Stimulated activated naive B cell treated with anti-CD40 and anti-IgM and Interleukin-4, amounts not matched to agents 10 μg/mL and 1 μg/mL and 100 μg/mL, for 72 hours (primary cell): ENCODE measurements around the gene POLN.

Experiments used
- ATAC-seq, 2 donors: fragments of 150-1000 bp; cut with Tn5 transposase; replicated peaks; 2 replicates each; pipeline ENCODE4 v1.10.0; 2021; ENCODE audit warnings: moderate library complexity in 1 of 2
- DNase-seq: peaks from one replicate; pipeline ENCODE4 v3.0.0; 2021
- H3K27ac Mint-ChIP-seq: one replicate; pipeline ENCODE4 v1.8.0; 2022; ENCODE audit warnings: mild to moderate bottlenecking, mixed read lengths
- H3K27me3 Mint-ChIP-seq, 2 donors: one replicate each; pipeline ENCODE4 v1.8.0; 2022; ENCODE audit warnings: mixed read lengths in 2 of 2
- H3K36me3 Mint-ChIP-seq, 2 donors: one replicate each; pipeline ENCODE4 v1.8.0; 2022; ENCODE audit warnings: mixed read lengths in 2 of 2, mild to moderate bottlenecking in 1 of 2
- H3K4me1 Mint-ChIP-seq, 2 donors: one replicate each; pipeline ENCODE4 v1.8.0; 2022; ENCODE audit warnings: mixed read lengths in 2 of 2, mild to moderate bottlenecking in 1 of 2
- H3K4me3 Mint-ChIP-seq, 2 donors: one replicate each; pipeline ENCODE4 v1.8.0; 2022; ENCODE audit warnings: mild to moderate bottlenecking in 2 of 2, mixed read lengths in 2 of 2, moderate library complexity in 1 of 2
- H3K9me3 Mint-ChIP-seq, 2 donors: one replicate each; pipeline ENCODE4 v1.8.0; 2022; ENCODE audit warnings: mixed read lengths in 2 of 2, mild to moderate bottlenecking in 1 of 2

Gene POLN

DNA sequence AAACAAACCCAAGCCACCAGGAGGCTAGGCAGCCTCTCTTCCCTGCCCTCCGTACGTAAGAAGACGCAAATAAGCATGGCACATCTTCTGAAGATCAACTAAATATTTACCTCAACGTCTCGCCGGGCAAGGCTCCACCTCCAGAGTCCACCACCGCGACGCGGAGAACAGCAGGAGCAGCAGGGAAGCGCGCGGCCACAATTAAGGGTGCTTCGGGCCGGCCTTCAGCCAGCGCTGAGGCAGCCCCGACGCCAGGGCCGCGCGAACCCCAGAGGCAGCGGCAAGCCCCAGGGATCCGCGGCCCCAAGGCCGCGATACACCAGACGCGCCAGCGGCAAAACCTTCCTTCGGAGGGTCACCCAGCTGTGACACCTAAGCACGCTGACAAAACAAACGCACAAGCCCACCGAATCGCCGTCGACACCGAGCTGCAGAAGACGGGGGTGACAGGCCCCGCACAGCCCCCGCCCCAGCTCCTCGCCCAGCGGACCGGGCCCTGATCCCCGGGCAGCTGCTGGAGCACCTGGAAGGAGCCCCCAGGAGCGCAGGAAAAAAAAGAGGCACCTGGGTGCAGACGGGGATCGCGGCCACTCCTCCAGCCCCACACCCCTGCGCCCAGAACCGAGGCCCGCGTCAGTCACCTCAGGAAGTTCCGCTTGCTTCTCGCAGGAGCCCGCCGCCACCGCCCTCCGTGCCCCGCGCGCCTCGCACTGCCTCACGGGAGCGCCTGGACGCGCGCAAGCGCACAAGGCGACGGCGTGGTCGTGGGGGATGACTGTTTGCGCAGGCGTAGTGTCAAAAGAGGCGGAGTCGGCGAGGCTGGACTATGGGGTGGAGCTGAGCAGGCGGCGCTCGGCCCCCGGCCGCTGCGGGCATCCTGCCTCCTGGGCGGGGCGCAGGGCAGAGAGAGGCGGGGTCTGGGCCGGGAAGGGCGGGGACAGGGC, at the start of gene POLN, which contains the start of gene HAUS3:
POLN (minus strand) TSS at position 712 of the 944 bp plus-strand sequence. CDS start 12,890 bp downstream, outside the sequence.
HAUS3 (minus strand) TSS at position 712 of the 944 bp plus-strand sequence. CDS start 1,175 bp downstream, outside the sequence.
- Mint-ChIP-seq H3K27me3 (no peaks in the 10 kb centered on the region), H3K27ac (peak within 1 kb of the TSS; percentile 92), H3K9me3 (no peaks in the 10 kb centered on the region), H3K4me1 (peaks cover 29 to 55% of the 10 kb centered on the region in 2 donors), H3K4me3 (peak within 1 kb of the TSS; percentile 95 to 97), H3K36me3 (peaks cover 11 to 22% of the 10 kb centered on the region in 2 donors)
- ATAC-seq (peak; percentile 92 to 94), DNase-seq (peak; percentile 99)

DNA sequence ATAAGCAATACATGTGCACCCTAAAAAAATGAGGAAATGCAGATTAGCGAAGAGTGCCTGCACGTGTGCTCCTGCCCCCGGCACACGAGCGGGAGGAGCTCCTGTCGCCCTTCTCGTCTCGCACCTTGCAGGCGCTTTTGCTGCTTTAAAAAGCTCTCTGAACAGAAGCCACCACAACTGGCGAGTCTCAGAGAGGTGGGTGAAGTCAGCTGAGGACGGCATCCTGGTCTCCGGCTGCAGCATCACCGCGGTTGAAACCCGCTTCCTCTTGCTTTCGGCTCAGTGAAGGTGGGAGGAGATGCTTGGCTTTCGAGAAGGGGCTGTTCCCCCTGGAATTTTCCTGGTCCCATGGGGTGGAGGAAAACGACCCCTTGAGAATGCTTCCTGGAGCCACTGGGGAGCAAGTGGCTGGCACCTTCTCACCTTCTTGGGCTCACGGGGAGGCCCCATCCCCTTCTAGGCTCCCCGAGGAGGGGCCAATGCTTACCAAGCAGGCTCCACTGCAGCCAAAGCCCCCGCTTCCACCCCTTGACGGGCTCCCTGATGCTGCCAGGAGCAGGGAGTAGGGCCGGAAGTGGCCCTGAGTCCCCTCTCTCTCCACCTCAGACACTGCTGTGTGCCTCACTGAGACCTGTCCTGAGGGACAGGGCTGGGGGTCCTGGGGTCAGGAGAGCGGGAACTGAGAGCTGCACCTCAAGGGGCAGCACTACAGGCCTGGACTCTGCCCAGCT, 49.2 kb upstream of the POLN start:
- peaks cover 11% of the 10 kb centered on the region in 2 donors for H3K27me3 Mint-ChIP-seq
- H3K36me3 Mint-ChIP-seq: no peaks in the 10 kb centered on the region
- no peaks in the 10 kb centered on the region for H3K9me3 Mint-ChIP-seq
- peak; percentile 26 for DNase-seq
- ATAC-seq: peak; percentile 87 to 89
- peak overlapping the region; percentile 51 for H3K27ac Mint-ChIP-seq
- peak overlapping the region; percentile 62 to 68 for H3K4me3 Mint-ChIP-seq
- H3K4me1 Mint-ChIP-seq: peaks cover 15 to 20% of the 10 kb centered on the region in 2 donors

DNA sequence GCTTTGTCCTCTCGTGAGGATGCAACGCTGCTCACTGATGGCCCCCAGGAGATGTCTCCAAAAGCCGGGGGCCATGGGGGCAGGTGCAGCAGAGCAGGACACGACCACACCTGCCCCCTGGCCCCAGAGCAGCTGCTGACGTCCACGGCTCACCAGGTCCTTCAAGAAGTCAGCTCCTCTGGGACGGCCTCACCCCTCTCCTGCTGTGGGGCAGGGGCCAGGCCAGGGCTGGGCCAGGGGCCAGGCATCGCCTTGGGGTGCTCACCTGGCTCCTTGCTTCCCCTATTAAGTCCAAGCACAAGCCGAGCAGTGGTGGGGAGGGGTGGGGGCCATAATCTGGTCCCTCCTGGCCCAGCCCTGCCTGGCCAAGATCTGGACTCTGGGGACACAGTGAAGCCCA, 48.6 kb upstream of the POLN start:
- peaks cover 11 to 13% of the 10 kb centered on the region in 2 donors for H3K27me3 Mint-ChIP-seq
- ATAC-seq: peak; percentile 20 to 38
- DNase-seq: no peak

DNA sequence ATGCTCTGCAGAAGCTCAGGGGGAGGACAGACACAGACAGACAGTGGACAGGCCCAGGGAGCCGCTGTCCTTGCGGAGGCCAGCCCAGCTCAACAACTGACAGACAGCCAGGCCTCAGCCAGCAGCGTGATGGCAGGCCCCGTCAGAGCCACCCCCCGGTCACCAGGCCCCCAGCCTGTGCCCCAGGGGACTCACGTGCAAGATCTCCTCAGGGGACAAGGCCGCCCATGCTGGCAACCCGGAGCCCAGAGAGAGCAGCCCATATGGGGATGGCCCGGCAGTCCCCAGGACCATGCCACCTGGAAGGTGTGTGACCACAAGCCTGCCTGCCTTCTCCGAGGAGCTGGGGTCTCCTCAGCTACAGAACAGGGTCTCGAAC, 48.0 kb upstream of the POLN start:
- DNase-seq: no peak
- no peaks in the 10 kb centered on the region for H3K36me3 Mint-ChIP-seq
- H3K4me1 Mint-ChIP-seq: peaks cover 15 to 20% of the 10 kb centered on the region in 2 donors
- peak overlapping the region in 1 of 2 donors; percentile 43 for H3K4me3 Mint-ChIP-seq
- no peak overlapping the region for H3K27ac Mint-ChIP-seq
- H3K9me3 Mint-ChIP-seq: no peaks in the 10 kb centered on the region
- H3K27me3 Mint-ChIP-seq: peaks cover 11 to 16% of the 10 kb centered on the region in 2 donors
- ATAC-seq: no peak

More for the DNA sequence above, 48.6 kb upstream of the POLN start:
- no peak overlapping the region for H3K27ac Mint-ChIP-seq
- no peaks in the 10 kb centered on the region for H3K9me3 Mint-ChIP-seq
- H3K4me1 Mint-ChIP-seq: peaks cover 15 to 20% of the 10 kb centered on the region in 2 donors
- H3K36me3 Mint-ChIP-seq: no peaks in the 10 kb centered on the region
- H3K4me3 Mint-ChIP-seq: no peak overlapping the region

DNA sequence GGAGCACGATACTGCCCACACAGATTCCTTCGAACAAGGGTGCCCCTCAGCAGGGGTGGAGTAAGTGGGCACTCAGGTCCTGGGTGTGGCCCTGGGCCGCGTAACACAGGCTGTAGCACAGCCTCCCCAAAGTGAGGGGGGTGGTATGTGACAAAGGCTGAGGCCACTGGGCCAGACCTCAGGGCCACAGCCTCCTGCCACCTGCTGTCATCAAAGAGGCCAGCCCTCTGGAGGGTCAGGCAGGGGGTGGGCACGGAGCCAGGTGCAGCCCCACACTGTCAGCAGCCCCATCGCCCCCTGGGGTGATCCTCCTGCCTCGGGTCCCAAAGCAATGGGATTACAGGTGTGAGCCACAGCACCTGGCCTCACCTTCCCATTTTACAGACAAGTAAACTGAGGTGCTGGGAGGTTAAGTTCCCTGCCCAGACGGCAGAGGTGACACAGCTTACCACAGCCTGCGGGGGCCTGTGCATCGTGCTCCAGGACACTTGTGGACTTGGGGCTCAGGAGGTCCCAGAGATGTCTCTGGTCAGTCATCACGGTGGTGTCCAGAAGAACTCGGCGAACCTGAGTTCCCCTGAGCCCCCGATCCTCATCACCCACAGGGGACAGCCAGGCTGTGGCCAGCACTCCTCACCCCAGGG, 47.5 kb upstream of the POLN start:
- Mint-ChIP-seq H3K27me3 (peaks cover 11 to 16% of the 10 kb centered on the region in 2 donors), H3K9me3 (no peaks in the 10 kb centered on the region), H3K36me3 (no peaks in the 10 kb centered on the region), H3K4me3 (no peak overlapping the region), H3K4me1 (peaks cover 15 to 20% of the 10 kb centered on the region in 2 donors), H3K27ac (no peak overlapping the region)
- no peak for ATAC-seq
- DNase-seq: no peak

DNA sequence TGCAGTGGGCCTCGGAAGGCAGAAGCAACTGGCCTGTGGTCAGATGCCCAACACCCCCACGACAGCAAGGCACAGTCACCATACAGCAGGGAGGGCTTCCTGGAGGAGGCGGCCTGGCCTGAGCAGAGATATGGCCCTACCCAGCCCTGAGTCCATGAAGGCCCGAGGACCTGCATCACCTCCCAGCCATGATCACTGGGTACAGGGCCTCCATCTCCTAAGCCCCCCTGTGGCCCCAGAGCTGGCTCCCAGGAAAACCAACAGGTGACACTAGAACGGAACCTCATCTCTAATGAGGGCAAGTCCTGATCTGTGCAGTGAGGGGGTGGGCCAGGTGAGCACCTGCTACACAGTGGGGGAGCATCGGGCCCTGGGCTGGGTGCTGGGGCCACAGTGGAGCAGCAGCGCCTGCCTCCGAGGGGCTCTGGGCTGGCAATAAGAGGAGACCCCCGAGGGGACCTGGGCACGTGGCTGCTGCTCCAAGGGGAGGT, 46.2 kb upstream of the POLN start:
- Mint-ChIP-seq H3K4me1 (peaks cover 15 to 20% of the 10 kb centered on the region in 2 donors), H3K36me3 (no peaks in the 10 kb centered on the region), H3K27ac (no peak overlapping the region), H3K27me3 (peaks cover 11 to 16% of the 10 kb centered on the region in 2 donors), H3K4me3 (no peak overlapping the region), H3K9me3 (peaks cover under 1 to 3% of the 10 kb centered on the region in 2 donors)
- DNase-seq: no peak
- no peak for ATAC-seq

DNA sequence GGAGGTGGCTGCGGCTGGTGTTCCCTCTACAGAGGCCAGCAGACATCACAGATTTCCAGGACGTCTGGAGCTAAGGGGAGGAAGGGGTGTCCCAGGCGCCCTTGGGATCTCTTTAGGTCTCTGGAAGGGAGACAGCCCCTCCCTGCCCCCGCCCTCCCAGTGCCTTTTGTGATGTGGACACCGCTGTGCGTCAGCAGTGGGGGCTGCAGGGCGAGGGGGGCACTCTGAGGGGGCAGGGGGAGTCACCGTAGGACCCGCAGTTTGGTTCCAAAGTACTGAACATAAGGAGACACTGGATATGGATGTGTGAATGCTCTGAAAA, 45.6 kb upstream of the POLN start:
- ATAC-seq (no peak), DNase-seq (no peak)
- Mint-ChIP-seq H3K36me3 (no peaks in the 10 kb centered on the region), H3K27me3 (peaks cover 11 to 12% of the 10 kb centered on the region in 2 donors), H3K27ac (no peak overlapping the region), H3K9me3 (peaks cover 2 to 5% of the 10 kb centered on the region in 2 donors), H3K4me3 (no peak overlapping the region), H3K4me1 (peaks cover 18 to 22% of the 10 kb centered on the region in 2 donors)

DNA sequence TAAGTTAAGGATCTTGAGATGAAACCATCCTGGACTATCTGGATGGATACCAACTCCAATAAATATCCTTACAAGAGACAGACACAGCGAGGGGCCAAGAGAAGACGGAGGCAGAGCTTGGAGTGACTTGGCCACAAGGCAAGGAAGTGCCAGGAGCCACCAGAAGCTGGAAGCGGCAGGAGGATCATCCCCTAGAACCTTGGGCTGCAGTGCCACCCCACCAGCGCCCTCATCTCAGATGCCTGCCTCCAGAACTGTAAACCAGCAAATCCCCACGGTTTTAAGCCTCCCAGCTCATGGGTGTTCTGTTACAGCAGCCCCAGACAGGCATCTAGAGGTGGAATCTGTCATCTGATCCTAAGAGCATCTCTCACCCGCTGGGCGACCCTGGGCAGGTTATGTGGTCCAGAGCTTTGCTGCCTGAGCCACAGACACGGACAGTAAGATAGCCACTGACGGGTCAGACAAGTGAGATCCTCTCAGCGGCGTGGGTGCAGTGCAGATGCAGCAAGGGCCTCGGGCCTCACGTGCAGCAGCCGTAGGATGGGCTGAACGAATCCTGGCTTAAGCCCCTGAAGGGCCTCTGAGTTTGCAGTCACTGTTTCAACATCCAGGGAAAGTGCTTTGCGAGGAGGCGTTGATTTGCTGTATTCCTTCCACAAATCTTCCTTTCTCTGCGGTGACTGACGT, 45.1 kb upstream of the POLN start:
- Mint-ChIP-seq H3K4me1 (peaks cover 23 to 27% of the 10 kb centered on the region in 2 donors), H3K9me3 (peaks cover 2 to 5% of the 10 kb centered on the region in 2 donors), H3K27ac (no peak overlapping the region), H3K27me3 (peaks cover 7 to 8% of the 10 kb centered on the region in 2 donors), H3K36me3 (no peaks in the 10 kb centered on the region), H3K4me3 (no peak overlapping the region)
- DNase-seq (no peak), ATAC-seq (no peak)

DNA sequence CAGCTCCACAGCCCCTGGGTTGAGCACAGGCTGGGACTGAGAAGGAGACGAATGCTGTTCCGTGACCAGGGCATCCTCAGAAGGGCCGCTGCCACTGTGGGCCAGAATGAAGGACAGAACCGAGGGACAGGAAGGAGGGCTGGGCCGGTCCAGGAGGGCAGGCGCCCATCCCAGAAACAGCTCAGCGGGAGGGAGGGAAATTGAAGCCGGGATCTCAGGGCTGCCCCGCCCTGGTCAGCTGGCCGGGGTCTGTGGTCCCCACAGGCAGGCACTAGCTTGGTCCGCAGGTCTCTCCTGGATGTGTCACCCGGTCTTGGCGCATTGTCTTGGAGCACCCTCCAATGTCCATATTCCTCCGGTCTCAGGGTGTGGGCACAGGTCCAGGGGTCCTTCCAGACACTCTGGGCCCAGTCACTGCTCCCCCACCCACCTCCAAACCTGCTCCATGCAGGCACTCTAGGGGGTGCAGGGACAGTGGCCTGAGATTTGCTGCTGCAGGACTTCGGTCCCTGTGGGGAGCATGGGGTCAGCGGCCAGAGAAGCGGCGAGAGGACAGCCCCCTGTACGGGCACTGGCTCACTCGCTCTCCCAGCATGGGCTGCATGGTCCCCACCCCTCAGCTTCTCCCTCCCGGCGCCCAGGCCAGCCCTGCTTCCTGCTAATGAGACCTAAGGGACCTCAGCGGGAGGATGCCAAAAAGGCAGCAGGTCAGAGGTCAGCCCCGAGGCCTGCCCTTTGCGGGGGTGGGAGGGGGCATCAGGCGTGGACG, 43.9 kb upstream of the POLN start:
- ATAC-seq (no peak), DNase-seq (no peak)
- Mint-ChIP-seq H3K9me3 (peaks cover 2 to 5% of the 10 kb centered on the region in 2 donors), H3K27me3 (peaks cover 4 to 5% of the 10 kb centered on the region in 2 donors), H3K36me3 (no peaks in the 10 kb centered on the region), H3K4me3 (no peak overlapping the region), H3K4me1 (peaks cover 30 to 31% of the 10 kb centered on the region in 2 donors), H3K27ac (no peak overlapping the region)

DNA sequence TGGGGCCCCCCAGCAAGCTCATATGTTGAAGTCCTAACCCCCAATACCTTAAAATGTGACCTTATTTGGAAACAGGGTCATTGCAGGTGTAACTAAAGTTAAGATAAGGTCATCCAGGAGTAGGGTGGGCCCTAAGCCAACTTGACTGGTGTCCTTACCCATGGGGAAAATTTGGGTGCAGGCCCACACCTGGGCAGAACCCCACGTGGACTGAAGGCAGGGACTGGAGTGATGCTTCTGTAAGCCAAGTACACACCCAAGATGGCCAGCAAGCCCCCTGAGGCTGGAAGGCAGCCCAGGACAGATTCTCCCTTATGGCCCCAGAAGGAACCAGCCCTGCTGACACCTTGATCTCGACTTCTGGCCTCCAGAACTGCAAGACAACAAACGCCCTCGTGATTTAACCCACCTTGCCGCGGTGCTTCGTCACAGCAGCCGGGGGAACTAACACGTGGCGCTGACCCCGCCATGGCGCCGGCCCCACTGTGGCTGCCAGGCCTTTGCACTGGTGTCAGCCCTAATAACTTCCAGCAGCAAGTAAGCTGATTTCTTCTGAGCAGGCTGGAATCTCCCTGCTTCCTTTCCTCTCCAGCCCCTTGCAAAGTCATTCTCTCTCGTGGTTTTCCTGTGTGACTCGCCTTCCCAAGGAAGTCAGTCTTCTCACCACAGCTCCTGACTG, 43.2 kb upstream of the POLN start:
- ATAC-seq (no peak), DNase-seq (no peak)
- Mint-ChIP-seq H3K9me3 (peaks cover 2 to 5% of the 10 kb centered on the region in 2 donors), H3K27me3 (peaks cover 3 to 5% of the 10 kb centered on the region in 2 donors), H3K4me3 (no peak overlapping the region), H3K27ac (no peak overlapping the region), H3K4me1 (peaks cover 24 to 25% of the 10 kb centered on the region in 2 donors), H3K36me3 (no peaks in the 10 kb centered on the region)

DNA sequence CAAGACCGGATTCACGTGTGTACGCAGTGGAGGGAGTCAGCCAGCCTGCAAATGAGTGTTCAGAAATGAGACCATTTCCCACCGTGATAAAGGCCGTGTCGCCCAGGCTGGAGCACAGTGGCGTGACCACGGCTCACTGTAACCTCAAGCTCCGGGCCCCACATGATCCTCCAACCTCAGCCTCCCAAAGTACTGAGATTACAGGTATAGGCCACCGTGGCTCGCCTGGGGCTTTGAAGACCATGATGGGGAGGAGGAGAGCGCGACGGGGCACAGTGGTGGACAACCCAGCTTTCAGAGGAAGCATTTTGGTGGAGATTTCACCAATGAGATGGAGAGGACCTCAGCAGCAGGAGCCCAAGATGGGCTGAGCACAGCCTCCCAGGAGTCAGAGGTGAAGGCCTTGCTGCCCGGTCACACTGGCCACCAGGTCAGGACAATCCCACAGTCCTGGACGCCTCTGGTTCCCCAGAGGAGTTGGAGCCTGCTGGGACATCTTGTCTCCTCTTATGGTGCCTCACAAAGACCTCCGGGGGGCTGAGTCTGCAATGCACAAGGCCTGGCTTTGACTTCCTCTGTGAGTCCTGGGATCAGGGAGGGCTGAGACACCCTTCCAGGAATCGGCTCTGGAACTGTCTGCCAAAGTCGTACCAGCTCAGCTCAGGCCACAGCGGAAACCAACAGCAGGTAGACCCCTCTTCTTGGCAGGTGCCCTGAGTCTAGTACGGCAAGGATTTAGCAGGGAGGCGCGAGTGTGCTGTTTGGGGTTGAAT, 42.4 kb upstream of the POLN start:
- Mint-ChIP-seq H3K27me3 (peaks cover 3 to 5% of the 10 kb centered on the region in 2 donors), H3K9me3 (peaks cover 2 to 5% of the 10 kb centered on the region in 2 donors), H3K27ac (no peak overlapping the region), H3K36me3 (no peaks in the 10 kb centered on the region), H3K4me1 (peaks cover 21% of the 10 kb centered on the region in 2 donors), H3K4me3 (no peak overlapping the region)
- ATAC-seq: no peak
- no peak for DNase-seq

DNA sequence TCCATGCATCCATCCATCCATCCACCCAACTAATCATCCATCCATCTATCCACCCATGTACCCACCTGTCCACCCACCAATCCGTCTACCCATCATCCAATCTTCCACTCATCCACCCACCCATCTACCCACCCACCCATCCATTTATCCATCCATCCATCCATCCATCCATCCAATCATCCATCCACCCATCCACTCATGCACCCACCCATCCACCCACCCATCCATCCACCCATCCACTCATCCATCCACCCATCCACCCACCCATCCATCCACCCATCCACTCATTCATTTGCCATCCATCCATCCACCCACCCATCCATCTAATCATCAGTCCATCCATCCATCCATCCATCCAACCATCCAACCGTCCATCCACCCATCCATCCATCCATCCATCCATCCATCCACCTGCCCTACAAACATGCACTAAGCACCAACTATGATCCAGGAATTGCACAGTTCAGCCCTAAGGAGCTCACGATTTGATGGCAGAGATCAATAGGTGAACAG, 41.3 kb upstream of the POLN start:
- no peak for DNase-seq
- peaks cover 21% of the 10 kb centered on the region in 2 donors for H3K4me1 Mint-ChIP-seq
- no peak for ATAC-seq
- H3K27ac Mint-ChIP-seq: no peak overlapping the region
- no peak overlapping the region for H3K4me3 Mint-ChIP-seq
- H3K9me3 Mint-ChIP-seq: peaks cover 2 to 5% of the 10 kb centered on the region in 2 donors
- H3K27me3 Mint-ChIP-seq: peaks cover 3 to 5% of the 10 kb centered on the region in 2 donors
- H3K36me3 Mint-ChIP-seq: no peaks in the 10 kb centered on the region
